Bone marrow (tissue), 2 donors: ENCODE measurements around the gene KCNQ1.
"Not testable (repeated sequence)": the region's sequence is repeated elsewhere in the genome, so short reads cannot be mapped to it uniquely, and the experiment has no call there.

Experiments
- DNase-seq, 2 donors: peaks; one replicate each; lab custom pipeline; 2025; lab: John Stamatoyannopoulos, UW

Gene KCNQ1

GRCh38 chr11:2474059-2474901, 29.5 kb downstream of the KCNQ1 start:
- DNase-seq, result no peak

DNA sequence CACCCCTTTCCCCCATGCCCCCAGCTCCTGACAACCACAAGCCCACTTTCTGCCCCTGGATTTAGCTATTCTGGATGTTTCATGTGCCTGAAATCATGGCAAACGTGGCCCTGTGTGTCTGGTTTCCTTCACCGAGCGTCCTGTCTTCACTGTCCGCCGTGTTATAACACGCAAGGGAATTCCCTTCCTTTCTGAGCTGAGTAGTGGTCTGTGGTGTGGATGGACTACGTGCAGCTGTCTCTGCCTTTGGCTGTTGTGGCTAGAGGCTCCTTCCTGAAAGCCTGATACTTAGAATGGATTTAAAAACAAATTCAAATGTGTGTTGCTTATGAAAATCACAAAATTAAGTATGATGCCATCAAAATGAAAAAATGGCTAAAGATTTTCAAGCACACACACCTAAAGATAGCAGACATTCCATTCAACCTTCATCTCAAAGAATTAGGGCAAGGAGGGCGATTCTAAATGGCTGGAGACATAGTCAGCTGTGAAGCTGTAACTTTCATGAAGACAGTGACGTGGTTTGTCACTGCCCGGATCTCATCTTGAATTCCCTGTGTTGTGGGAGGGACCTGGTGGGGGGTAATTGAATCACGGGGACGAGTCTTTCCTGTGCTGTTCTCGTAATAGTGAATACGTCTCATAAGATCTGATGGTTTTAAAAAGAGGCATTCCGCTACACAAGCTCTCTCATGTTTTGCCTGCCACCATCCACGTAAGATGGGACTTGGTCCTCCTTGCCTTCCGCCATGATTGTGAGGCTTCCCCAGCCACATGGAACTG, 30.5 kb downstream of the KCNQ1 start:
- no peak for DNase-seq

GRCh38 chr11:2477254-2477653, 32.4 kb downstream of the KCNQ1 start:
- DNase-seq, result no peak

- DNase-seq, result no peak
Measured at GRCh38 chr11:2477936-2478335, 33.1 kb downstream of the KCNQ1 start.

DNA sequence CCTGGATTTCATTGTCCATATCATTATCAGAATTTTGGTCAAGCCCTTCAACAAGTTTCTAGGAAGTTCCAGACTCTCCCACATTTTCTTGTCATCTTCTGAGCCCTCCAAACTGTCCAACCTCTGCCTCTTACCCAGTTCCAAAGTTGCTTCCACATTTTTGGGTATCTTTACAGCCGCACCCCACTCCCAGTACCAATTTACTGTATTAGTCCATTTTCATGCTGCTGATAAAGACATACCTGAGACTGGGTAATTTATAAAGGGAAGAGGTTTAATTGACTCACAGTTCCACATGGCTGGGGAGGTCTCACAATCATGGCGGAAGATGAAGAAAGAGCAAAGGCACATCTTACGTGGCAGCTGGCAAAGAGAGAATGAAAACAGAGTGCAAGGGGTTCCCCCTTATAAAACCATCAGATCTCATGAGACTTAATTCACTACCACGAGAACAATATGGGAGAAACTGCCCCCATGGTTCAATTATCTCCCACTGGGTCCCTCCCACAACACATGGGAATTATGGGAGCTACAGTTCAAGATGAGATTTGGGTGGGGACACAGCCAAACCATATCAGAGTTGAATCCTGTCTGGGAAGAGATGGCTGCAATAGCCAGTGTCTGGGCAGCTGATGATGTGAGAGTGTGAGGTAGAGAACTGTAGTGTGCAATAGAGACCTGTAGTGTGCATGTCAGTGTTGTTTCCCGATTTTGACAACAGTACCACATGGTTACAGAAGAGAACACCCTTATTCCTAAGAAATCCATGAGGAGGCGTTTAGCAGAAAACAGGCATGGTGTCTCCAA, 35.5 kb downstream of the KCNQ1 start:
- not testable (repeated sequence) for DNase-seq

- peak; percentile 25 to 91 for DNase-seq
Measured at GRCh38 chr11:2480874-2481220, 36.0 kb downstream of the KCNQ1 start.

- DNase-seq, result no peak
Measured at GRCh38 chr11:2481253-2481652, 36.4 kb downstream of the KCNQ1 start.

DNA sequence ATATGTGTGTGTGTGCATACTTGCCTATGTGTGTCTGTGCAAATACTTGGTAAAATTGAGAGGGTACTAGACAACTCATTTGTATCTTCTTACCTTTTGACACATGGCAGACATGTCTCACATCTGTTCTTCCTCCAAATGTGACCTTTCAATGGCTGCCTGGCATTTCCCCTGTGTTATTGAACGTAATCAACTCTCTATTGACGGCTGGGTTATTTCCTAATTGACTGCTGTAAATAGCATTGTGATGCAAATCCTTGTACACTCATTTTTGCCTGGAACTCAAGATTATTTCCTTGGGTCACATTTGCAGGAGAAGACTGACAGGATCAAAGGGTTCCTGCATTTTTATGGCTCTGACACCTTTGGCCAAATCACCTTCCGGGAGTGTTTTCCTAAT, 37.4 kb downstream of the KCNQ1 start:
- DNase-seq, result no peak

GRCh38 chr11:2482745-2483144, 37.9 kb downstream of the KCNQ1 start:
- DNase-seq, result no peak

- no peak for DNase-seq
Measured at GRCh38 chr11:2483426-2483825, 38.6 kb downstream of the KCNQ1 start.

DNA sequence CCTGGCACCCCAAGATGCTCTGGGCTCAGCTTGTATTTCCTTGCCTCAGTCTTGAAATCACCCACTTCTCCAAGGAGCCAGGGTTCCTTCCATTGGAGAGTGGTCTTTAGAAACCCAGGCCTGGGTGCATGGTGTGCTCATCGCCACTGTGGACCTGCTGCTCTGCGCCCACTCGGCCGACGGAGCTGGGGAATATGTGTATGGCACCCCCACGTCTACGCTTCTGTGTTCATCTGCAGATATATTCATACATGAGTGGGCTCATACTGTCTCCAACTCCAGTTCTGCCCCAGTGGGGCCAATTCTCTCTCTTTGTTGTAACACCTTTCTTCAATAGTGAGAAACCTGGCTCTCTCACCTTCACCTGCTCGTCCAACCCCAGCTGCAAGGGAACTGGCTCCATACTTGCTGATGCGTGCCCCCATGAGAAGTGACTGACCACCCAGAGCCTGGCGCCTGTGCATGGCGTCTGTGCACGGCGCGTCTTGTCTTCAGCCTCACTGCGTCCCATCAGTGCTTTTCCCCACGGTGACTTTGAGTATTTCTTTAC, 39.8 kb downstream of the KCNQ1 start:
- no peak for DNase-seq

- DNase-seq, result no peak
Measured at GRCh38 chr11:2488004-2488403, 43.2 kb downstream of the KCNQ1 start.

GRCh38 chr11:2489083-2489482, 44.3 kb downstream of the KCNQ1 start:
- DNase-seq, result no peak

- not testable (repeated sequence) for DNase-seq
Measured at GRCh38 chr11:2497951-2498350, 53.1 kb downstream of the KCNQ1 start.

DNA sequence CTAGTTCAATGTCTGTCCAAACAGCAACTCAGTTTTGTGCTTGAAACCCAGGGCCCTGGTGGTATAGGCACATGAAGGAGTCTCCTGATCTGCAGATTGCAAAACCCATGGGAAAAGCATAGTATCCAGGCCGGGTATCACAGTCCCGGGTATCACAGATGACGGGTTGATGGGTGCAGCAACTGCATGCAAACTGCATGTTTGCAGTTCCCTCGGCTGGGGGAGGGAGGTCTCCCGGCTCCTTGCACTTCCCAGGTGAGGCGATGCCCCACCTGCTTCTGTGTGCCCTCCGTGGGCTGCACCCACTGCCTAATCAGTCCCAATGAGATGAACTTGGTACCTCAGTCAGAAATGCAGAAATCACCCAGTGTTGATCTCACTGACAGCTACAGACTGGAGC, 53.9 kb downstream of the KCNQ1 start:
- DNase-seq, result no peak

- no peak for DNase-seq
Measured at GRCh38 chr11:2507212-2507901, 62.5 kb downstream of the KCNQ1 start.

DNA sequence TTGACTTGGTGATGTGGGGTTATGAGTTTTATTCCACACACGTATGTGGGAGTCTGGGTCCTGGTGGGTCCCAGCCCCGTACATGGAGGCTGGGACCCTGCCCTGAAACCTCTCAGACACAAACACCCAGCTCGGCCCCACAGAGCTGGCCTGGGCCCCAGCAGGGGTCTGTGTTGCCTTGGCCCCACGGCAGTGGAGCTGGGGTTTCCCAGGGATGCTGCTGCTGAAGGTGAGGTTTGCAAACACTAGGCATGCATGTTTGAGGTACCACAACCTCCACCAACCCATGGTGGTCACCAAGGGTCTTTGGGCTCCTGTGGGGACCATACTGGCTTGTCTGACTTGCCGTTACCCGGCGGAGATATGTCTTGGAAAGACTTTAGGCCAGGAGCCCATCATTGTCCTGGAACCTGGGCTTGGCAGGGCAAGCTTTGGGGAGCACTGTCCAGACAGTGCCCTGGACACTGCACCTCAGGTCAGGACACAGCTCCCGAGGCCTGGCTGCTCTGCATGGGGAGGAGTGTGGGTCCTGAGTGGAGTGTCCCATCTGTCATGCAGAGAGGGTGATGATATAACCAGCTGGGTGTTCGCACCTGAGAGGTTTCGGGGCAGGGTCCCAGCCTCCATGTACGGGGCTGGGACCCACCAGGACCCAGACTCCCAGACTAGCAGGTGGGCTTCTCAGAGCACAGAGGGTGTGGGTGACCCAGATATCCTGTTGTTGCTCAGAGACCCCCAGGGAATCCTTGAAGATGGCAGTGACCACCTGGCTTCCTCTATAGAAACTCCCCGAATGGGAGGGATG, 63.3 kb downstream of the KCNQ1 start:
- DNase-seq, result no peak

GRCh38 chr11:2508793-2509192, 64.0 kb downstream of the KCNQ1 start:
- DNase-seq, result no peak

GRCh38 chr11:2509481-2510001, 64.7 kb downstream of the KCNQ1 start:
- DNase-seq, result no peak

DNA sequence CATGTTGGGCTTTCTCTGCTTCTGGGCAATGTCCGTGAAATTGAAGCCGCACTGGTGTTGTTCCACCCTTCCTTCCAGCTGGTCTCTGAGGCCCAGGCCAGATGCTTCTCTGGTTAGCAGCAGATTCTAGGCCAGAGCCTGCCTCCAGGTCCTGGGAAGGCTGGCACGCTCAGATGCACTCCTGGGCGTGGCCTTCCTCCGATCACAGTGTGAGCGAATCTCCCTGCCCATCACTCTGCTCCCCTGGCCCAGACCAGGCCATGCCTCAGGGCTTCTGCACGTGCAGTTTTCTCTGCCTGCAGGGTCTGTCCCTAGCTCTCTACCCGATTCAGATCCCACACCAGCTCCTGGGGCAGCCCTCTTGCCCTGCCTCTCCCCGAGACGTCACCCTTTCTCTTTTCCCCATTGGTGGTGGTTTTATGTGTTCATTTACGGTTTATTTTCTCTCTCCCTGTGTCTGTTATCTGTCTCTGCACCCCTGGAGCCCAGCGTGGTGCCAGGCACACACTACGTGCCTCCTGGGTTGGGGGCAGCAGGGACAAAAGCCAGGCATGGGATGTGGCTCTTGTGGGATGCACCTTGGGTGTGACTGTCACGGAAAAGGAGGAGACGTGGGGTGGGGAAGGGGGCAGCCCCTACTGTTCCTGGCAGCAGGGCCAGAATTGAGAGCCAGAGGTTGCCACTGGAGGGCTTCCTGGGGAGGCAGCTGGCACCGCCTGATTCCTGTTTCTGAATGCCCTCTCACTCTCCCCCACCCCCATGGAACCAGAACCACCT, 66.0 kb downstream of the KCNQ1 start:
- no peak for DNase-seq
